NCI-H226 (cell line): ENCODE data around the gene ASCC1.
"Not testable (repeated sequence)": the region's sequence is repeated elsewhere in the genome, so short reads cannot be mapped to it uniquely, and the experiment has no call there.

Experiments used
- DNase-seq: peaks from one replicate; pipeline ENCODE4 v3.0.0-alpha.2; 2015

Gene ASCC1

DNA sequence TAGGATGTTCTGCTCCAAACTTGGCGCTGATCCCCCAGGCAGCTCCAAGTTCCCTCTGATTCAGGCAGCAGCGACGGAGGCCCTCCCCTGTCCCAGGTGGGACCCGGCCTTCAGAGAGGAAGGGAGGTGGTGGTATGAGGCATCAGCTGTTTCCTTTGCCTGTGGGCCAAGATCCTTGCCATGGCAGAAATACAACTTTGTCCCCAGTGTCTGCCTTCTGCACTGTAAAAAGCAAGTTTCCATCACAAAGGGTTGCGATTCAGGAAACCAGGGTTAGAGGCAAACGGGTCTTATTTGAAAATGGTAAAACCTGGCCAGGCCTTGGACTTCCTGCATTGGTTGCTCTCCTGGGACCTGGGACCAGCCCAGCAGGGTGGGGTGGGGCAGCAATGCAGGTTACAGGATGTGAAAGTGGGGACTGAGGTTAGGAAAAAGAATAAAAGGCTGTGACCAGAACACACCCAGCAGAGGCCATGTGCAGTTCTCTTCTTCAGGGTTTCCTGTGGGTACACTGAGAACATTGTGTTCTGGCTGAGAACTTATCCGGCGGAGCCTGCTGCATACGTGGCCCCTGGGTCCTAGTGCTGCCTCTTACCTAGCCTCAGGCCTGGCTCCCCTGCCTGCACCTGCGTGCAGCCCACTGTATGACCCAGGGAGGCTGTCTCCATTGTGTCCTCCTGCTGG, 32.5 kb upstream of the ASCC1 start:
- no peak for DNase-seq

DNA sequence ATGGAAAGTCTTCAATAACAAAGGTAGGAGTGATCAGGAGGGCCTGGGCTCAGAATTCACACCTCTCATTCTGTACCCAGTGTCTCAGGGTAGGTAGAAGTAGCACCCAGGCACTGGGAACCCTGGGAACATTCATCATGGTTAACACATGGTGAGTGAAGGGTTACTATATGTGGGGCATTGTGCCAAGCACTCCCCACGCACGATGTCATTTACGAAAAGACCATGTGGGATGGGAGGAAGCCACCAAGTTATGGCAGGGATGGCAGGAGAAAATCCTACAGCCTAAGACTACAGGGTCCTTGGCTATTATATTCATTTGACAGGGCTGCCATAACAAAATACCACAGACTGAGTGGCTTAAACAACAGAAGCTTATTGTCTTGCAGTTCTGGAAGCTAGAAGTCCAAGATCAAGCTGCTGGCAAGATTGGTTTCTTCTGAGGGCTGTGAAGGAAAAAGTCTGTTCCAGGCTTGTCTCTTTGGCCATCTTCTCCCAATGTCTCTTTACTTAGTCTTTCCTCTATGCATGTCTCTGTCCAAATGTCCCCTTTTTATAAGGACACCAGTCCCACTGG, 30.0 kb upstream of the ASCC1 start:
- no peak for DNase-seq

DNA sequence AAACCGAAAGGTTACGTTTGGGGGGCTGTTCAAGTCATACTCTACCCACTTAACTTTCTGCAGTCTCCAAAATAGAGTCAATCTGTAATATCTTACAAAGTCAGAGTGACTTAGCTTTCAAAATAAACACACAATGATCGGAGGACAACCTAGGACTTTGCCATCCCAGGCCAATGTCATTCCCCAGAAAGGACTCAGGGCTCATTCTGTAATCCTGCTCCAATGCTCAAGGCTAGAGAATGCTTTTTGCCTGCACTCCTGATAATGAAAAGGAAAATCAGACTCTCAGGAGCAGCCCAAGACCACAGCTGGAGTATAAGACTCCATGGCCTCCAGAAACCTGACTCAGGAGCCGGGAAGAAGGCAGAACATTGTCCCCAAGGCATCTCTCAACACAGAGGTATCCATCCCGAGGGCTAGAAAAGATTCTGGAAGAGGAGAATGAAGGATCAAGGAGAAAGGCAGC, 28.5 kb upstream of the ASCC1 start:
- DNase-seq: no peak

DNA sequence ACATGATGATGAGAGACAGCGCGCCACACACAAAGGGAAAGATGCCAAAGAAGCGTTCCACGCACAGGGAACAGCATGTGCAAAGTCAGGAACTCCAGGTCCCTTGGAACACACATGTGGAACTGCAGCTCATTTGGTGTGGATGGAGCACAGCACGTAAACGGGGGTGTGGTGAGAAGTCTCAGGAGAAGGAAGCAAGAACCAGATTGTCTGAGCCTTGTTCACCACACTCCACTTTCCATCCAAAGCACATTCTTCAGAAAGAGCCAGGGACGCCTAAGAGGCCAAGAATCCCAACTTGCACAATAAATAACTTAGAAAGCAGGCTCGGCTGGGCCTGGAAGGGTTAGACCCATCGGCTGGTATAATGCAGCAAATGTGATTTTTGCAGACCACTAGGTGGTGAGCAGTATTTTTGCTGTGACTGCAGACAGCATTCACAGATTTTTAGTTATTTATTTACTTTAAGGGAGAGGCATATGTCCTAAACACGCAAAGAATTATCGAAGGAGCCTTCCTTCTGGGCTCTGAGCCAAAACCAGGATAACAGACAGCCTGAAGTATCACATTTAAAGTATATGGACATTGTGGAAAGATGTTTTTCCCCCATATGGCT, 27.9 kb upstream of the ASCC1 start:
- peak; percentile 92 for DNase-seq

DNA sequence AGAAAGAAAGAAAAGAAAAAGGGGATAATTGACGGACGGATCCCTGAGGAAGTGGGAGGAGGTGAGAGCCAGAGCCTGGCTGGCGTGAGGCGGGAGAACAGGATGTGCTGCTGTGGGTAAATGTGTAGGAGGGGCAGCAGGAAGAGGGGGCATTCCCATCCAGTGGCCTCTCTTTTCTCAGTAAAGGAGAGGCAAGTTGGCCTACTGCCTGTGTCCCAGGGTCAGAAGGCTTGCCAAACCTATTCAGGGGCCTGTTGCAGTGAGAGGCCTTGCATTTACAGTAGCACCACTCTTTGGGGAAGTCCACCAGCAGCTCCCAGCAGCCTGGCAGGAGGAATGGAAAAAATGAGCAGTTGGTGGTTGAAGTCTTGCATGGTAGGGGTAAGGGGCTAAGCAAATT, 26.6 kb upstream of the ASCC1 start:
- DNase-seq: peak; percentile 87

DNA sequence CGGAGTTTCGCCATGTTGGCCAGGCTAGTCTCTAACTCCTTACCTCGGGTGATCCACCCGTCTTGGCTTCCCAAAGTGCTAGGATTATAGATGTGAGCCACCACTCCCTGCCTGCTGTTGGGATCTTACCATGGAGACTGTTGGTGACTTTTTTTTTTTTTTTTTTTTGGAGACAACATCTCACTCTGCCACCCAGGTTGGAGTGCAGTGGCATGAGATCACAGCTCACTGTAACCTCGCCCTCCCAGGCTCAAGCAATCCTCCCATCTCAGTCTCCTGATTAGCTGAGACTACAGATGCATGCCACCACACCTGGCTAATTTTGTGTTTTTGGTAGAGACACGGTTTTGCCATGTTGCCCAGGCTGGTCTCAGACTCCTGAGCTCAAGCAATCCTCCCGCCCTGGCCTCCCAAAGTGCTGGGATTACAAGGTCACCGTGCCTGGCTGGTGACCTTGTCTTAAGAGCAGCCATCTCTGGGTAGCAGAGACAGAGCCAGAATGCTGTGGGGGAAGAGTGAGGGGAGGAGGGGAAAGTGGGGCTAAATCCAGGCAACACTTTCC, 25.7 kb upstream of the ASCC1 start:
- DNase-seq: no peak

DNA sequence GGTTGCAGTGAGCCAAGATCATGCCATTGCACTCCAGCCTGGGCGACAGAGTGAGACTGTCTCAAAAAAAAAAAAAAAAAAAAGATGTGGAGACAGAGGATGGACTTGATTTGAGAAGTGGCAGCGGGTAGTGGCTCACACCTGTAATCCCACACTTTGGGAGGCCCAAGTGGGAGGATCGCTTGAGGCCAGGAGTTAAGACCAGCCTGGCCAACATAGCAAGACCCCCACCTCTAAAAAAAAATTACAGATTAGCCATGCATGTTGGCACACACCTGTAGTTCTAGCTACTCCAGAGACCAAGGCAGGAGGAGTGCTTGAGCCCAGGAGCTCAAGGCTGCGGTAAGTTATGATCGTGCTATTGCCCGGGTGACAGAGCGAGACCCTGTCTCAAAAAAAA, 24.3 kb upstream of the ASCC1 start:
- no peak for DNase-seq

DNA sequence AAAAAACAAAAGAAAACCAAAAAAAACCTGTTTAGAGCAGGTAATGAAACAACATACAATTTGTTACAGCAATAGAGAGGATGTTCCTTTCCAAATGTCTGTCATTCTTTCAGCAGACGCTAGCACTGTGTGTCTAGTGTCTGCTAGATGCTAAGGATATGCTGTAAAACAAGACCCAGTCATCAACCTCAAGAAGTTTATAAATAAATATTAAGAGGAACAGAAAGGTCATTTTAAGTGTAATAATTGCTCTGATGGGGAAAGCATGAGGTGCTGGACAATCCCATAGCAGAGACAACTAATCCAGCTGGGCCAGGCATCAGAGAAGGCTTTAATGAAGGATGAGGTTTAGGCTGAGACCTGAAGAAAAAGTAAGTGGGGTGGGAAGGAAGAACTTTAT, 23.3 kb upstream of the ASCC1 start:
- DNase-seq: no peak

DNA sequence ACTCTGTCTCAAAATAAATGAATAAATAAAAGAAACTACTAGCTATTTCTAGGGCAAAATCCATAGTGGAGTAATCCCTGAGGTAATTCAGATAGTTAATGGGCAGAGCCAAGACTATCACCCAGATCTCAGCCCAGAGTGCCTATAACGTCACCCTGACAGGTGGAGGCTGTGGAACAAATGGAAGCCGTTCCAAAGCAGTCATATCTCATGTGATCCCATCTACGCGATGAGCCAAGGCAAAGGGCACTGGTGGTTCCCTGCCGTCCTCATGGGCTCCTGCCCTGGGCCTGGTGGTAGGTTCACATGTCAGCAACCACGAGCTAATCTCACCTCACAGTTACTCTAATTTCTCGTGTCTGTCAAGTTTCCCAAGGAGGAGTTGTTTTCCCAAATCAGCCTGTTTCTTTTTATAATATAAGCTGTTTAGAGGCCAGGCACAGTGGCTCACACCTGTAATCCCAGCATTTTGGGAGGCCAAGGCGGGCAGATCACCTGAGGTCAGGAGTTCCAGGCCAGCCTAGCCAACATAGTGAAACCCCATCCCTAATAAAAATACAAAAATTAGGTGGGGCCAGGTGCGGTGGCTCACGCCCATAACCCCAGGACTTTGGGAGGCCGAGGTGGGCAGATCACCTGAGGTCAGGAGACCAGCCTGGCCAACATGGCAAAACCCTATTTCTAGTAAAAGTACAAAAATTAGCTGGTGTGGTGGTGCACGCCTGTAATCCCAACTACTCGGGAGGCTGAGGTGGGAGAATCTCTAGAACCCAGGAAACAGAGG, 22.5 kb upstream of the ASCC1 start:
- no peak for DNase-seq

DNA sequence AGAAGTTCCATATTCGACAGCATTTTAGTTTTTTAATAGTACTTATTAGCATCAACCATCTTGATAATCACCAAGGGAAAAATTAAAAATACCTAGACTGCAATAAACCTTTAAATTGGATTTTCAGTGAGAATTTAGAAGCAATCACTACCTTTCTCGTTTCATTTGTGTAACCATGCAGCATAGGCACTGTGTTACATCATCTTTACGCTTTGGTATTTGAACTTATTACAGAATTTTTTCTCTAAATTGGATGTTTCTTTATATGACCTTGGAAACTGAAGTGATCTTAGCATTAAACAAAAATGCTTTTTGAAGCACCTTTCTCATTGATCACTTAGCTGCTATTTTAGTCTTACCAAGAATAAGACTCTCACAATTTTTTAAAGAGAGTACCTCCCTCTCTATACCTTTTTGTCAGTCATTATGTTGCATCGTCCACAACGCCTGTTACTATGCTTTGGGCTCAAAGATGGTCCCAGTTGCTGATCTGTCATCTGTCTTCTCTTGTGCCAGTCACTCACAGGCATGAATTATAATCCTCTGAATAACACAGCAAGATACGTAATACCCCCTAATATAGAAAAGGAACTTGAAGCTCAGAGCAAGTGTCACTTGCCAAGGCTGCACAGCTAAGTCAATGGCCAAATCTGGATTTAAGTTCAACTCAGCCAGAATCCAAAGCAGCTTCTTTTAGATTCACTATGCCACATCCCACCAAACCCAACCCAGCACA, 19.6 kb upstream of the ASCC1 start:
- no peak for DNase-seq

DNA sequence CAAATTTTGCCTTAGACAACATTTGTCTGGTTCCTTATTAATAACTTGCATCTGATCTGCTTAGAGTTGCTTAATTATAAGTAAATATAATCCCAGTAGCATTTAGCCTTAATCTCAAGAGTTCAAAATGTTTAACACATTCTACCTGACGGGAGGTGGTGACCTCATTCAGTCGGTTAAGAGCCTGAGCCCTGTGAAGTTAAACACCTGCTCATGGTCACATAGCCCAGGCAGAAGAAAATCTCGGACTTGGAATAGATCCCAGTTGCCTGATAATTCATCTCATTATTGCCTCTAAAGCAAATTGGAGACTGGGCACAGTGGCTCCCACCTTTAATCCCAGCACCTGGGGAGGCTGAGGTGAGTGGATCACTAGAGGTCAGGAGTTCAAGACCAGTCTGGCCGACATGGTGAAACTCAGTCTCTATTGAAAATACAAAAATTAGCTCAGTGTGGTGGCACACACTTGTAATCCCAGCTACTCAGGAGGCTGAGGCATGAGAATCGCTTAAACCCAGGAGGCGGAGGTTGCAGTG, 18.6 kb upstream of the ASCC1 start:
- no peak for DNase-seq

DNA sequence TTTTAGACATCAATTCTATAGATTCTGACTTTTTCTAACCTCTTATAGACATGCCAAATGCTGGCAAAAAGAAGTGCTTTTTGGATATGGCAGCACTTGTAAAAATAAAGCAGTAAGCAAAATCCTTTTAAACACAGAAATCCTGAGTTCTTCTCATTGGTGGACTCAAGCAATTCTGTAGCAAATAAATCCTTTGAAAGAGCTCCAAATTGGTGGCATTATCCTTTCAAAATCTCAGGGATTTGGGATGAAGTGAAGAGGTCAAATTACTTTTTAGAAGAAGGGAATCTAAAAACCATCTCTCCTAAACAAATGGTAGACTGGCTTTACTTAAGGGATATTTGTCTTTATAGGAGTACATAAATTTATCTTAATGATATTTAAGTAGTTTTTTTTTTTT, 17.5 kb upstream of the ASCC1 start:
- no peak for DNase-seq

DNA sequence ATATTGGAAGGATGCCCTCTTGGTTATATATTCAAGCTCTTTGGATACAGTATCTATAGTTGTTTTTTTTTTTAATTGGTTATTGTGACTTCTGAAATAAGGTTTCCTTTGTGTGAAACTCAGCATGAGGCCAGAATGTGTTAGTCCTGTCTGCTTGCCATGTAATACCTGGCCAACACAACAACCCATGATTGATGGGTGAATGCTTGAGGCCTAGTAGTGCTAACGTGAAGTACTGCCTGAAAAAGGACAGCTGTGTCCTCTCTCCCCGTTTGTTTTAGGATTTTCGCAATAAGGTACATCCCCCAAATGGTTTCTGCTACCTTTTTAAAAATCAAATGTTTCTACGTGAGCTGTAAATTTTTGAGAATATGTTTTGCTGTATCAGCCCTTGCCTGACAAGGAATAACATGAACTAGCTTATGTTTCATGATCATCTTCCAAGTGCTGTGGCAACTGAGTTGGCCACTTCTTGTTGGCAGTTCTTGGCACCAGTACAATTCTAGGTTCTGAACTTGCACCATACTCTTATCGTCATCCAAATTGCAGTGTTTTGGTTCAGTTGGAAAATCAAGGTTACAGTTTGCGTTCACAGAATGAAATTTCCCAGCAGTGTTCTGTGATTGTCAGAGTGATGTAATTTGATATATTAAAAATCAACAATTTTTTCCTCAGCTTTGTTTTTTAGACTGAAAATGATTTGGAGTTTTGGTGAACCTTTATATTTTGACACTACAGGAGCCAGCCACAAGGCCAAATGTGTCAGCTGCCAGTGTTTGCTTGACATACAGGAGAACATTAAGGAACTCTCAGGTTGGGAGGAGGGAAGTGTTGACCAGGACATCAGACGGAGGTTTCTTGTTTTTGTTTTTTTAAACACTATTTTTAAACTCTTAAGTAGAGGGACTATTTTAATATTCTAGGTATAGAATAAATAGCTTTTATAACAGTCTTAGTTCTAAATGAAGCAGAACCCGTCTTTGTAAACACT, 13.5 kb upstream of the ASCC1 start:
- no peak for DNase-seq

DNA sequence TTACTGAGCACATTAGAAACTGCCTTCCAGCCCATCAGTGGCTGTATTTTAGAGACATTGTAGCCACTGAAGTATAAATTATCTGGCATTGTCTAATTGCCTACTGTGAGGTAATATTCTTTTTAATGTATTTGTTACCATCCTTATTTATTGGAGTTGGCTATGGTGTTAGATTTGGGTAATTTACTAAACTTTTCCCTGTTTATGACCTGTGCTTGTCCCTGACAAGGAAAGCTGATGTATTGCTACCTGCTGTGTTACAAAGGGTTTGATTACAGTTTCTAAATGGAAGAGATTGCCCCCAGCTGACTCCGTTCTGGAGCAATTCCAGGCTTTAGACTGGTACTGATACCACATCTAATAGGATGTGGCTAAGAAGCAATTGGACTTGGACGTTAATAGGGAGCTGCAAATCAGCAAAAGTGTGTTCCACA, 12.3 kb upstream of the ASCC1 start:
- DNase-seq: no peak

DNA sequence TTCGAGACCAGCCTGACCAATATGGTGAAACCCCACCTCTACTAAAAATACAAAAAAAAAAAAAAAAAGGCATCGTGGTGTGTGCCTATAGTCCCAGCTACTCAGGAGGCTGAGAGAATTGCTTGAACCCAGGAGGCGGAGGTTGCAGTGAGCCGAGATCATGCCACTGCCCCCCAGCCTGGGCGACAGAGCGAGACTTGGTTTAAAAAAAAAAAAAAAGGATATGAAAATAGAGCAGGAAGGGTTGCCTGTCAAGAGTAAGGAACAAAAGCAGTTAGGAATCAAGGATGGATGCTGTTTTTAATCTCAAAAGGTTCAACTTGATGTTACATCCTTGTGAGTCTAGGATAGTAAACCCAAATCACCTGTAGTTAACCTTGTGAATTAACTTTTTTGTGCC, 11.8 kb upstream of the ASCC1 start:
- no peak for DNase-seq

DNA sequence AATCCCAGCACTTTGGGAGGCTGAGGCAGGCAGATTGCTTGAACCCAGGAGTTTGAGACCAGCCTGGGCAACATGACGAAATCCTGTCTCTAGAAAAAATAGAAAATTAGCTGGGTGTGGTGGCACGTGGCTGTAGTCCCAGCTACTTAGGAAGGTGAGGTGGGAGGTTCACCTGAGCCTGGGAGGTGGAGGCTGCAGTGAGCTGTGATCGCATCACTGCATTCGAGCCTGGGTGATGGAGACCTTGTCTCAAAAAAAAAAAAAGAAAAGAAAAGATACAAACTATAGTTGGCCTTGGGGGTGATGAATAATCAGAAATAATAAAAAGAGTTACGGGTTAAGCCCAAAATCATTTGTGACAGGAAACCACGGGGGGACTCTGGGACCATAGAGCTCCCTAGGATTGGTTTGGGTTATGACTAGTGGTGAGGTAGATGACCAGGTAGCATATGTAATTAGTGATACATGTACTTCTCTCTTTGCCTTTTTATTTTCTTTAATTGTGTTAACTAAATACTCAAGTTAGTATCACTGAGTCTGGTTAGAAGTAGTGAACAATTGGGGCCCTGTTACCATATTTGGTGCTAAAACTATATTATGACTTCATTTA, 10.4 kb upstream of the ASCC1 start:
- DNase-seq: no peak

DNA sequence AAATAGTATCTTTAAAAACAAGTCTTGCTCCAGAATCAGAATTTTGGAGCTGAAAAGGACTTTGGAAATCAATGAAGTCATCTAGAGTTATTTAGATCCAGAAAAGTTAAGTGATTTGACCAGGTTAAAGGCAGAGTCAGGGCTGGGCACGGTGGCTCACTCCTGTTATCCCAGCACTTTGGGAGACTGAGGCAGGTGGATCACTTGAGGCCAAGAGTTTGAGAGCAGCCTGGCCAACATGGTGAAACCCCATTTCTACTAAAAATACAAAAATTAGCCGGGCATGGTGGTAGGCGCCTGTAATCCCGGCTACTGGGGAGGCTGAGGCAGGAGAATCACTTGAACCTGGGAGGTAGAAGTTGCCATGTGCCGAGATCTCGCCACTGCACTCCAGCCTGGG, 8.1 kb upstream of the ASCC1 start:
- DNase-seq: not testable (repeated sequence)

DNA sequence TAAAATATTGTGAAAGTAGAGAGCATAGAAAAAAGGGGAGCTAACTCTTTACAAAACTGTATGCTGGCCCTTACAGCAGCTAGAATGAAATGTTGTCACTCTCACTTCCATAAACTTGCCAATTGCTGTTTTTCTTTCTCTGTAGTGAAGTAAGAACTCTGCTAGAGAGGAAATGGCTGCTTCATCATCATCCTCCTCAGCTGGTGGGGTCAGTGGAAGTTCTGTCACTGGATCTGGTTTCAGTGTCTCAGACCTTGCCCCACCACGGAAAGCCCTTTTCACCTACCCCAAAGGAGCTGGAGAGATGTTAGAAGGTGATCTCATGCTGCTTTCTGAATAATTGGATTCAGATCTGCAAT, 7.6 kb upstream of the ASCC1 start:
- no peak for DNase-seq

DNA sequence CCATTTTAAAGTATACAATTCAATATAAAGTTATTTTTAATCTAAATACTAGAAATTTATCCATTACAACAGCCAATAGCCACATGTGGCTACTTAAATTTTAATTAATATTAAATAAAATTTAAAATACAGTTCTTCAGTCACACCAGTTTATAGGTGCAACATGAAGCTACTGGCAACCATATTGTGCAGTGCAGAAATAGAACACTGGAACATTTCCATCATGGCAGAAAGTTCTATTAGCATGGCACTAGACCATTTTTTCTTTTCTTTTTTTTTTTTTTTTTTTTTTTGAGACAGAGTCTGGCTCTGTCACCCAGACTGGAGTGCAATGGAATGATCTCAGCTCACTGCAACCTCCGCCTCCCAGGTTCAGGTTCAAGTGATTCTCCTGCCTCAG, 5.2 kb upstream of the ASCC1 start:
- DNase-seq: no peak

DNA sequence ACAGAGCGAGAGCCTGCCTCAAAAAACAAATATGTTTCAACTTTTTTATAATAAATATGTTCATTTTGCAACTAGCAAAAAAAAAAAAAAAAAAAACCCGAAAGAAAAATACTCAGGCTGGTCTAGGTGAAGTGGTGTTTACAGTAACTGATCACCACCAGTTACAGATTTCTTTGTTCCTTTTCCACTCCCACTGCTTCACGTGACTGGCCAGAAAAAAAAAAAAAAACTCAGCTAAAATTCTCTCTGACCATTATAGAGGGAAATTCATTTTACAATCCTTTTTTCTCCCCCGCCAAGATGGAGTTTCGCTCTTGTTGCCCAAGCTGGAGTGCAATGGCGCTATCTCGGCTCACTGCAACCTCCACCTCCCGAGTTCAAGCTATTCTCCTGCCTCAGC, 4.6 kb upstream of the ASCC1 start:
- DNase-seq: no peak
